ENCODE data around the gene RAB11FIP4.

The RAB11FIP4 gene

GRCh38 chr17:31573861-31574260 lies 182.4 kb downstream of the RAB11FIP4 start:
- DNase-seq = no peak

DNA sequence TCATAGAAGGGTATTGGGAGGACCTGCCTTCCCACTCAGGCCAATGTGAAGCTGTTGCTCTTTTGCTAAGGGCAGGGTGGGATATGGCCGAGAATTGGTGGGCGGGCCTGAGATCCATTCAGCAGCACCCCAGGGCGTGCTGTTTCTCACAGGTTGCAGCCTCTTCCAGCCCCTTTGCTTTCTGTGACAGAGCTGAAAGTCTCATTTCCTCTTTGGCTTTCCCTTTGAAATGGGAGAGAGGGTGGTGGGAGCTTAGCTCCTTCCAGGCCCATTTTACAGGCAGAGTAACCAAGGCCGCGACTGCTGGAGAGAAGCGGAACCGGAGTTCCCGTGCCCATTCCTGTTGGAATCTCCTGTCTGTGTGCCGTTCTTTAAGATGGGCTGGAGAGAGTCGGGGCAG lies 183.0 kb downstream of the RAB11FIP4 start:
- no peak for DNase-seq

DNA sequence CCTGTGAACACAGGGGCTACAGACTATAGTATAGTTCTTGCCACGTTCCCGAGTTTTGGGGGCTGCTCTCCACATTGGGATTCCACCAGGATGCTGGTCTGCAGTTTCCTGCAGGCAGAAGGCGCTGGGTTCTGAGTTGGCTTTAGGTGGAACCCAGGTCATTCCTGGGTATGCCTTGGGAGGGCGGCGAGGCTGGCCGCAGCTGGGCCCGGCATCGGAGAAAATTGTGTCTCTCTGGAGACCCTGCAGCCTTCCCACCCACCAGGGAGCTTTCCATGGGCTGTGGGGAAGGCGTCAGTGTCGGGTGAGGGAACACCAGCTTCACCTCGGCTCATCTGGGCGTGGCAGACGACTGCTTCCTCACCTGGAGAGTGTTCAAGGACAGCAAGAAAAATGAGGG lies 183.6 kb downstream of the RAB11FIP4 start:
- DNase-seq = no peak

GRCh38 chr17:31579265-31579664 lies 187.8 kb downstream of the RAB11FIP4 start:
- peak; percentile 35 for DNase-seq

GRCh38 chr17:31580316-31580705 lies 188.8 kb downstream of the RAB11FIP4 start:
- DNase-seq = no peak

GRCh38 chr17:31580706-31581490 lies 189.4 kb downstream of the RAB11FIP4 start:
- peak; percentile 55 for DNase-seq

- DNase-seq = no peak
These were observed 190.0 kb downstream of the RAB11FIP4 start for GRCh38 chr17:31581491-31581890.

DNA sequence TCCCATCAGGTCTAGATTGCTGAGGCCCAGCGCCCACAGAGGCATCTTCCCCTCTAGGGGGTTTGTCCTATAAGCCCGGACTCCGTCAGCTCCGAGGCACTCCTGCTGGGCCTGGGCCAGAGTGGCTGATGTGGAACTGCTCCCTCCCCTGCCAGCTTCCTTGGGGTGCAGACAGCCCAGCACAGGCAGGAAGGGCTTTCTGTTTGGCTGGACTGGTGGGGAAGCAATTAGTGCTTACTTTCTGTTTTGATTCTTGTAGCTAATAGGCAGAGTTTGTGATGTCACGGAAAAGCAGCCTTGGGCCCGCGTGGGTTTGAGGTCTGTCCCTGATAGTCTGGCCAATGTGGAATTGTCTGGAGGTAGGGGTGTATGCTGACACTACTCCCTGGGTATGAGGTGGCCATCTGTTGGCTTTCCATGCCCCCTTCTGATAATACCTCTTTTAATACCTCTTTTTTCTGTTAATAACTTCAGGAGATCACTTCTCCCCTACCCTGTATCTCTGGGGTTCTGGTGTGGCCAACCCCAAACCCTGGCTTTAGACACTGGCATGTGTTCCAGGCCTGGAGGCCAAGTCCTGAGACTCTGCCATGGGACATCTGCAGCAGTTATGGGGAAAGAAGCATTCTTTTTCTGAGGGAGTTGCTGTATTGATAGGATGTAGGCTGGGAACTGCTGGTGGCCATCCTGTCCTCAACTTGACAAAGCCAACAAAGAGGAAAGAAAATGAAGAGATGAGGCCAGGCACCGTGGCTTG lies 190.9 kb downstream of the RAB11FIP4 start:
- DNase-seq = no peak

DNA sequence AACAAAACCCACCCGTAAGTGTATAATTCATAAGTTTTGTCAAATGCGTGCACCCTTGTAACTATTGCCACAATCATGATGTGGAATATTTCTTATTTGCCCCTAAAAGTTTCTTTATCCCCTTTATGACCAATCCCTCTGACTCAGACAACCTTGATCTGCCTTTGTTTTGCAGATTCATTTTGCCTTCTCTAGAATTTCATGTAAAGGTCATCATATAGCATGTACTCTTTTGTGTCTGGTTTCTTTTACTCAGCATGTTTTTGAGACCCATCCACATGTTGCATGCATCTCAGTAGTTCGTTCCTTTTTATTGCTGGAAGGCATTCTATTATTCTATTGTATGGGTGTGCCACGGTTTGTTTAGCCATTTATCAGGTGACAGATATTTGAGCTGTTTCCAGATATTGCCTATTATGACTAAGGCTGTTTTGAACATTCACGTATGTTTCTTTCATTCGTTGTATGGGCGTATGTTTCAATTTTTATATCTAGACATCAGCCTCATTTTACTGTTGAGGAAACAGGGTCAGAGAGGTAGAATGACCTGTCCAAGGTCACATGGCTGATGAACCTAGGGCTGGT lies 192.4 kb downstream of the RAB11FIP4 start:
- no peak for DNase-seq

DNA sequence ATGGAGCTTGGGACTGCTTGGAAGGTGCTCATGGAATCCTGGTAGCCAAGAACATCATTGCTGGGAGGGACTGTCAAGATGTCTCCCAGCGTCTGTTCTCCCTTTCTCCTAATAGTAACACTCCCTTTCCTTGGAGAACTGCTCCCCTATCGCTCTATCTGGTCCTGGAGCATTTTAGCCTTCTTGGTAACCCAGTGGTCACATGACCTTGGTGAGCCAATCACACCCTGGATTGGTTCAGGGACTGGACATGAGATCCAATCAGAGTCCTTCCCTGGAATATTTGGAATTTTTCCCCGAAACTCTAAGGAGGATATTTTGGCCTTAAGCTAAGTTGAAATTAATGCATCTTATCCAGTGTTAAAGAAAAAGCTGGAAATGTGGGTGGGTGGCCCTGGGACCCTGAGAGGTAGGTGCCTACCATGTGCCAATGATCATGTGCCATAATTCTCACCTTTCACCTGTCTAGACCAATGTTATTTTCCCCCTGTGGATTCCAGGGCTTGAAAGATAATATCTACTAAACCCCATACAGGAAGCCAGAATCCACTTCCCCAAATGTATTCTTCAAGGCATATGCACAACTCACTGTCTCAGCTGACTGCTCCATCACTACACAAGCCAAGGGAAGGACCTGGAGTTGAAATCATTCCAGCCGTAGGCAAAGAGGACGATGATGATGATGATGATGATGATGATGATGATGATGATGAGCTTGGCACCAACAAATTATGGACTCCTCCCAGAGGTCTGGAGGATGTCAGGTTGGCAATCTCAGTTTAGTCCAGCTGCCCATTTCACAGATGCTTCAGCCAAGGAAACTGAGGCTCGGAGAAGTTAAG lies 193.2 kb downstream of the RAB11FIP4 start:
- no peak for DNase-seq

DNA sequence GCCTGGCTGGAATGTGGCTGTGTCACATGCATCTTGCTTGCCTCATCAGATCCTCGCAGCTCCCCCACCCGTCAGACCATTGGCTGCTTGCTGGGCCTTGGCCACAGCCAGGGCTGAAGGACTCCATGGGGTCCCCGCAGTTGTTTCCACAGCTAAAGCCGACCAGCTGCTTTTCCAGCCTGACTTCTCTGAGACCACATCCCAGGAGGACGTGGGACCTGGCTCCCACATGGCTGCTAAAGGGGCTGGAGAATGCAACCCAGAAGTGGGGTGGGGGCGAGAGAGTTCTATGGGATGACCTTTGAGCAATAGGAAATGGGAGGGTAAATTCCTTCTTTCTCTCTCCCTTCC lies 193.8 kb downstream of the RAB11FIP4 start:
- no peak for DNase-seq

DNA sequence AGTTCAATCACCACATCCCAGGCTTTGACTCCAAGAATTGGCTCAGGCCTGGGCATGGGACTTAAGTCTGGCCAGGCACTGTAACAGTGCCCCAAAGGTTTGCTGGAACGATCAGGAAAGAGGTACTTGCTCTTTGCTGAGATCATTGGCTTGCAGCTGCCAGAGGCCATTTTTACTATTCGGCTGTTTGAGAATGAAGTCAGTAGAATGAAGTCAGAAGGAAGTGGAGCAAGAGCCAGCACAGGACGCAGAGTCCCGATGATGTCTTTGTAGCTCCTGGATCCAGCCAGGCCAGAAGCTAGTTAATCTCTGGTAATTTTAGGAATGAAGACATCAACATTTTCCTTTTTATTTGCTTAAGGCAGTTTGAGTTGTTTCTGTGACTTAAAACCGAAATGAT lies 195.5 kb downstream of the RAB11FIP4 start:
- no peak for DNase-seq

- DNase-seq = peak; percentile 13
These were observed 196.0 kb downstream of the RAB11FIP4 start for GRCh38 chr17:31587462-31587861.
